ENCODE results near the gene SLC27A5.

GRCh38 chr19:58547323-58548312 is 35.8 kb upstream of the SLC27A5 start:
- TF ChIP-seq CEBPB (tag; IDR thresholded peaks at IDR 0.05): no peak
- no peak for TF ChIP-seq CTCF (IDR thresholded peaks at IDR 0.05 in 2 of 3, conservative IDR thresholded peaks at IDR 0.05 in 1 of 3; ENCODE audit: insufficient read depth in 2 of 3, low read depth in 1 of 3, low read length in 3 of 3)
- no peak for TF ChIP-seq SPI1 (IDR thresholded peaks at IDR 0.05; ENCODE audit: borderline replicate concordance, low read depth, low read length)
- TF ChIP-seq POLR2AphosphoS5 (IDR thresholded peaks at IDR 0.05; ENCODE audit: control insufficient read depth, insufficient read depth, low read depth, low read length): peak; percentile 23; the same call in 1 of the 2 replicates
- no peak for TF ChIP-seq ZNF512 (tag; IDR thresholded peaks at IDR 0.05)
- no peak for TF ChIP-seq BCL6 (CRISPR knock-in tag; IDR thresholded peaks at IDR 0.05)
- TF ChIP-seq WHSC1 (IDR thresholded peaks at IDR 0.05; ENCODE audit: low read length): no peak
- TF ChIP-seq ATF7 (IDR thresholded peaks at IDR 0.05): no peak
- no peak for TF ChIP-seq CHD4 (IDR thresholded peaks at IDR 0.05; ENCODE audit: insufficient read depth, insufficient replicate concordance, low read depth, low read length, poor library complexity, severe bottlenecking)
- no peak for TF ChIP-seq ZBTB8A (IDR thresholded peaks at IDR 0.05; ENCODE audit: partially characterized antibody)
- TF ChIP-seq EP300 (IDR thresholded peaks at IDR 0.05; ENCODE audit: low read length): no peak
- TF ChIP-seq BMI1 (IDR thresholded peaks at IDR 0.05; ENCODE audit: low read length): no peak
- no peak for TF ChIP-seq POLR2A (conservative IDR thresholded peaks at IDR 0.05)
- TF ChIP-seq CREB1 (IDR thresholded peaks at IDR 0.05): no peak
- no peak for TF ChIP-seq CREB1 (CRISPR knock-in tag; IDR thresholded peaks at IDR 0.05)

All from K562 (cell line).